HG03439 (cell line): Measurements from ENCODE around the gene SPIN2A.
"Not testable (repeated sequence)": the region's sequence is repeated elsewhere in the genome, so short reads cannot be mapped to it uniquely, and the experiment has no call there.

Experiments used
- ATAC-seq: cut with Tn5 transposase; IDR thresholded peaks from one replicate; pipeline ENCODE4 v1.9.1; 2021; ENCODE audit warnings: mild to moderate bottlenecking, moderate library complexity; ENCODE audit not compliant: unreplicated experiment

SPIN2A gene

DNA sequence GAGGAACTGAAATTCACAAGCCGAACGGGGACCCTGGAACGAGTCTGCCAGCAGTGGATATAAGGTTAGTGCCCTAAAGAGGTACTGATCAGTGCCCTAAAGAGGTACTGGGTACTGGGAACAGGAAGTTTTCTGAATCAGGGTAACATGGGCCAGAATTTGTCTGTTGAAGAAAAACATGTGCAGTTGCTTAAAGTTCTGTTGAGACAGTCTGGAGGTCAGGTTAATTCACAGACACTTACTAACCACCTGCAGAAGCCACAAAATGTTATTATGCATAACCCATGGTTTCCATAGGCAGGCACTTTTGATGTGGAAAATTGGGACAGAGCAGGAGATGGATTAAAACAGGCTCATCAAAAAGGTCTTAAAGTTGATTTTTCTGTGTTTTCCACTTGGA, 33.7 kb downstream of the SPIN2A start:
- no peak for ATAC-seq

GRCh38 chrX:57102918-57103317, 34.3 kb downstream of the SPIN2A start:
- ATAC-seq: not testable (repeated sequence)
